ENCODE measurements around the gene RIN3. TPM values are rescaled to one million over a fixed set of nuclear protein-coding genes. Genes with fewer than 3 reads are reported as not detected.
A peak's percentile ranks its signal among the peaks of the same experiment; 100 is the strongest.

RIN3 gene
- total and polyA plus RNA-seq, 10 of the 15 experiments (the other 5 are each of a cell fraction or from before 2014, with no cell fraction given): 0.91 to 23.3 (median 6.3) TPM

DNA sequence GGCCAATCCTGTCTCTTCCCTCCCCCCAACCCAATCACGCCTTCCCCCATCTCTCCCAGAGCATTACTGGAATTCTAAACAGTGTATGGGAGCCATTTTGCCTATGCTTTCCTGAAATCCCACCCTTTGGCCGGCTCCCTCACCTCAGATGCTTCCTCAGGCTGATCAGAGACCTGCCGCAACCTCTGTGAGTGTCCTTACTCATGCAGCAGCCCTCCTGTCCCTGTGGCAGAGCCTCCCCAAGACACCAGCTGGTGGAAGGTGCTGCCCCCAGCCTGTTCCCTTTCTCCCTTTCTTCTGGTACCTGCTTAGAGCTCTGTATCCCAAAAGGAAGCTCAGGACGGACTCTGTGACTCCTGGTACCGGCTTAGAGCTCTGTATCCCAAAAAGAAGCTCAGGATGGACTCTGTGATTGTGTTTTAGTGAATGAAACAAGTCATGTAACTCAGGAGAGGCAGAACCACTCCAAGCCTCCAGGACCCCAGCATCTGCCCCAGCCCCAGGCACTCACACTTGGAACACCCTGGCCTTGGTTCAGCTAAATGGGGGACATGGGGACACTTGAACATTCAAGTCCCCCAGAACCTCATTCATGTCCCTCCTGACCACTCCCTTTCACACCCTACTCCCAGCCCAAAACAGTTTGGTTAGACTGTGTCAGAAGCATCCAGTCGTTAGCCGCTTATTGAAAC is 29.3 kb upstream of the RIN3 start:
- ChIA-PET SMC1A (ENCODE audit: uncharacterized antibody, unreplicated experiment) (no interaction called here), POLR2A (no interaction called here)

More for the DNA sequence above, 29.3 kb upstream of the RIN3 start:
- Histone ChIP-seq H3K36me3 (ENCODE audit: control insufficient read depth in 2 of 2, insufficient read depth in 2 of 2, low read length in 1 of 2) (no peaks in the 10 kb centered on the region), H3K4me3 (no peak overlapping the region), H3K4me1 (ENCODE audit: control insufficient read depth, insufficient read depth, low read length) (no peaks in the 10 kb centered on the region), H3K9ac (ENCODE audit: control insufficient read depth, insufficient read depth, low read length) (no peak overlapping the region), H3K9me3 (replicated peaks; ENCODE audit: control insufficient read depth, insufficient read depth, low read length) (no peaks in the 10 kb centered on the region; the same call in 2 of the 3 replicates), H3K27me3 (replicated peaks in 1 of 2; ENCODE audit: control insufficient read depth in 2 of 2, insufficient read depth in 2 of 2, low read length in 1 of 2) (no peaks in the 10 kb centered on the region; a peak in 3 of 4 replicates), H4K20me1 (ENCODE audit: control insufficient read depth, insufficient read depth) (no peaks in the 10 kb centered on the region; the same call in 1 of the 2 replicates), H3K79me2 (ENCODE audit: control insufficient read depth, insufficient read depth, low read length) (no peaks in the 10 kb centered on the region), H2AFZ (ENCODE audit: control insufficient read depth, low read depth, low read length) (no peak overlapping the region), H3K4me2 (ENCODE audit: control insufficient read depth, insufficient read depth) (no peak overlapping the region), H3K27ac (ENCODE audit: control insufficient read depth, insufficient read depth) (no peak overlapping the region)
- 41% methylated on average over 7 of the region's 7 CpGs for WGBS (ENCODE audit: insufficient coverage, insufficient replicate concordance, low lambda C conversion rate, missing lambda C conversion rate)
- CTCF ChIA-PET: no interaction called here
- no TSS peak for BruUV-seq (replicated peaks)
- TF ChIP-seq MTA2 (IDR thresholded peaks at IDR 0.05; ENCODE audit: low read depth) (peak; percentile 57; the same call in 1 of the 2 replicates), REST (IDR thresholded peaks at IDR 0.05; ENCODE audit: low read depth, low read length) (no peak)
- in situ Hi-C loops (cut with MboI) (no loop called here), intact Hi-C loops (cut with micrococcal nuclease; ENCODE audit: unreplicated experiment) (no loop called here)
- FAIRE-seq (no peak), DNase-seq (ENCODE audit: low read depth, low spot score) (no peak), ATAC-seq (no peak)
- RAD21 ChIA-PET (ENCODE audit: unreplicated experiment): no interaction called here
